OCI-M1 (cell line): ENCODE results near the gene CXorf38.
"Not testable (repeated sequence)": the region's sequence is repeated elsewhere in the genome, so short reads cannot be mapped to it uniquely, and the experiment has no call there.

ENCODE experiments used
- DNase-seq: peaks from one replicate; lab custom pipeline; 2025; lab: John Stamatoyannopoulos, UW

The CXorf38 gene

DNA sequence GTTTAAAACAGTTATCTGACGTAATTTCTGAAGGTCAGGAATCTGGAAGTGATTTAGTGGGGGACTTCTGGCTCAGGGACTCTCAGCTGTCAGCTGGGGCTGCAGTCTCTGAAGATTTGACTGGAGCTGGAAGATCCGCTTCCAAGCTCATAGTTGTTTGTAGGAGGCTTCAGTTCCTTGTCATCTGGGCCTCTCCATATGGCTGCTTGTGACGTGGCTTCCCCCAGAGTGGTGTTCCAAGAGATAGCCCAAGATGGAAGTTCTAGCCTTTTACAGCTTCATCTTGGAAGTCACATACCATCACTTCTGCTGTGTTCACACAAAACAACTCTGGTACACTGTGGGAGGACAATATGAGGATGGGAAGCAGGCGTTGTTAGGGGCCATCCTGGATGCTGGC, 22.1 kb downstream of the CXorf38 start:
- no peak for DNase-seq

DNA sequence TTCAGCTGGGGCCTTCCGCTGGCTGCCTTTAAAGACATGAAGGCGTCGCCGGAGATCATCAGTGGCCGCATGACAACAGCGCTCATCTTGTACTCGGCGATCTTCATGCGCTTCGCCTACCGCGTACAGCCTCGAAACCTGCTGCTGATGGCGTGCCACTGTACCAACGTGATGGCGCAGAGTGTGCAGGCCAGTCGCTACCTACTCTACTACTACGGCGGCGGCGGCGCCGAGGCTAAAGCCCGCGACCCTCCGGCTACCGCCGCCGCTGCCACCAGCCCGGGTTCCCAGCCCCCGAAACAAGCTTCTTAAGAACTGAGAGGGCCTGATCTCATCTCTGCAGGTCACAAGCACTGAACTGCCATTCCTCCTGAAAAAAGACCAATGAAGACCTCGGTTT, 23.7 kb downstream of the CXorf38 start:
- DNase-seq, result no peak

DNA sequence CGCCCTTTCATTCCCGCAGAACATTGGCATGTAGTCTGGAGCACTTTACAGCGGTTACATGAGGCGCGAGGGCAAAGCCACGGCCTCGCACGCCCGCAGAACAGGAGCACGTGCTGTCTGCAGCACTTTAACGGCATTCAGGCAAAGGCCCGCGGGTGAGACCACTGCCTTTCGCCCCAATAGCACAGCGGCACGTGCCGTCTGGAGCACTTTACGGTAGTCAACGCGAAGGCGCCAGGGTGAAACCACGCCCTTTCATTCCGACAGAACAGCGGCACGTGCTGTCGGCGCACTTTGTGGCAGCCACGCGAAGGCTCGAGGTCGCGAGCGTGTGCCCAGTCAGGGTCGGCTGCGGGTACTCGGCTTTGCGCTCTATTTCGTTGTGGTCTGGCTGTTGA, 24.2 kb downstream of the CXorf38 start, which contains the start of gene MPC1L:
TSS of gene MPC1L (plus strand) at position 290 of the 398 bp plus-strand sequence. CDS start 138 bp downstream, outside the sequence.
- DNase-seq, result no peak

DNA sequence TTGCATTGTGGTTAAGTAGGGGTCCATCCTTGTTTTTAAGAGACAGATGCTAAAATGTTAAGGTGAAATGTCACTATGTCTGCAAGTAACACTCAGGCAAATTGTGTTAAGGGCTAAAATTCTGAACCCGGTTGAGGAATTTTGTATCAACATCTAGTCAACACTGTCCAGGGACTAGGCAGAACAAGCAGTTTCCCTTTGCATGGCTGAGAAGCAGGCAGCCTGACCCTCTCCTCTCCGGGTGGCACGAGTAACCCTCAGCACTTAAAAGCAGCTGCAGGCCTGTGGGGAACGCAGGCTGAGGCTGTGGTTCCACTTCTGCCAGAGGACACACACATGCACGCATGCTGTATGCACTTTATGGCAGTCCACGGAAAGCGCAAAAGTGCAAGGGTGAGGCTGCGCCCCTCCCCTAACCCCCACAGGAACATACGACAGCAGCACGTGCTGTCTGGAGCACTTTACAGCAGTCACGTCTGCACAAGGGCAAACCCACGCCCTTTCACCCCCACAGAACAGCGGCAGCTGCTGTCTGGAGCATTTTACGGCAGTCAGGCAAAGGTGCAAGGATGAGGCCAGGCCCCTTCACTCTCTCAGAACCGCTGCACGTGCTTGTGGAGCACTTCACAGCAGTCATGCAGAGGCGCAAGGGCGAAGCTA, 24.8 kb downstream of the CXorf38 start:
- no peak for DNase-seq

DNA sequence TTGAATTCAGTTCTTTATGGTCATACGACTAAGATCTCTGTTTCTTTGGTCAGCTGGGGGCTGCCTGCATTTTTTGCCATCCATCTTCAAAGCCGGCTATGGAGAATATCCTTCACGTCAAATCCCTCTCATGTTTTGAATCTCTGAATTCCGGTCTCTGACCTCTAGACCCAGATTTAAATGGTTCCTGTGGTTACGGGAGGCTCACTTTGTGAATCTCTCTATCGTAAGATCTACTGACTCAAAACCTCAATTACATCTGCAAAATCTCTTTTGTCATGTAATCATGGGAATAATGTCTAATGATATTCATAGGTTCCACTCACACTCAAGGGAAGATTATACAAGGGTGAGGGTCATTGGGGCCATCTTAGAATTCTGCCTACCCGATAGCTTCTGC, 29.8 kb downstream of the CXorf38 start:
- no peak for DNase-seq

DNA sequence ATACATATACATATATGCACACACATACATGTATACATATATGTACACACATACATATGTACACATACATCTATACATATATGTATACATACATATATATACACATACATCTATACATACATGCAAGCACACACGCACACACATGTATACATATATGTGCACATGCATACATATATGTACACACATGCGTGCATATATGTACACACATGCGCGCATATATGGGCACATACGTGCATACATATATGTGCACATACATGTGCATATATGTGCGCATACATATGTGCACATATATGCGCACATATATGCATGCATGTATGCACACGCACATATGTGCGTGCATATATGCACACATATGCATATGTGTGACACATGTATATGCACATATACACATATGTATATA, 31.4 kb downstream of the CXorf38 start:
- DNase-seq, result no peak

DNA sequence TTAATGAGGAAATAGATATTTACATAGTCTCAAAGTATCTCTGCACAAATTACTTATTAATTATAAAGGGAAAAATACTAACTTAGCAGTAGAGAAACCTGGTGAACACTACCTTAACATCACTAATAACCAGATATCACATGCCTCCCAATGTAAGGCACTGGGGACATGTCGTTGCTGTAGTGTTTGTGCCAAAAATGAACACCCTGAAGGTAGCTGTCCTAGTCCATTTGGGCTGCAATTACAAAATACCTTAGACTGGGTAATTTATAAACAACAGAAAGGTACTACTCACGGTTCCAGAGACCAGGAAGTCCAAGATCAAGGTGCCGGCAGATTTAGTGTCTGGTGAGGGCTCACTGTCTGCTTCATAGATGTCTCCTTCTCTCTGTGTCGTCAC, 34.9 kb downstream of the CXorf38 start:
- no peak for DNase-seq

DNA sequence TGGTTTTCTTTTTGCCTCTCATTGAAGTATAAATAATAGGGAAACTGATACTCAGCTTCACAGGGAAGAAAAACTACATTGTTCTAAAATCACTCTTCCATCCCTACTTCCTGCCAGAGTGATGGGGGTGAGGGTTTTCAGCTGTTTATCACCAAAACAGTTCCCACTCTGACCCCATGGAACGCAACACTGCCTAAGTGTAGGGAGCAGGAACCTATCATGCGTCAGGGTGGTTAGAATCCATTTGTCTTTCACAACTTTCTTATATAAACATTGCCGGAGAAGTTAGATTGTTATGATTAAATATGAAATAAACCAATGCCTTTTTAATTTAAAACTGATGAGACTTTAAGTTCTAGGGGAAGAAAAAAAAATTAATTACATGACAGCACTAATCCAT, 40.0 kb downstream of the CXorf38 start:
- no peak for DNase-seq

DNA sequence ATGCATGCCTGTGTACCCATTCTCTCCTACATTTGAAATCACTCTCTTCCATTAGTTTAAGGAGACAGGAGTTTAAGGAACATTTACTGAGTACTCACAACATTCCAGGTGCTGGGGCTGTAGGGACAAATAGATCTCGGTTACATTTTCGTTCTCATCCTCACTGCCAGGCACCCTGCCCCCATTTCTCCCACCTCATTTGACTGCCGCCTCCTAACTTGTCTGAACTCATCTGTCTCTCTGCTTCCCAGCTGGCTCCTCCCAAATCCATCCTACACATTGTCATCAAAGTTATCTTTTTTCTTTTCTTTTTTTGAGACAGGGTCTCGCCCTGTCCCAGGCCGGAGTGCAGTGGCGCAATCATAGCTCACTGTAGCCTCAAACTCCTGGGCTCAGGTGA, 43.9 kb downstream of the CXorf38 start:
- DNase-seq, result no peak

DNA sequence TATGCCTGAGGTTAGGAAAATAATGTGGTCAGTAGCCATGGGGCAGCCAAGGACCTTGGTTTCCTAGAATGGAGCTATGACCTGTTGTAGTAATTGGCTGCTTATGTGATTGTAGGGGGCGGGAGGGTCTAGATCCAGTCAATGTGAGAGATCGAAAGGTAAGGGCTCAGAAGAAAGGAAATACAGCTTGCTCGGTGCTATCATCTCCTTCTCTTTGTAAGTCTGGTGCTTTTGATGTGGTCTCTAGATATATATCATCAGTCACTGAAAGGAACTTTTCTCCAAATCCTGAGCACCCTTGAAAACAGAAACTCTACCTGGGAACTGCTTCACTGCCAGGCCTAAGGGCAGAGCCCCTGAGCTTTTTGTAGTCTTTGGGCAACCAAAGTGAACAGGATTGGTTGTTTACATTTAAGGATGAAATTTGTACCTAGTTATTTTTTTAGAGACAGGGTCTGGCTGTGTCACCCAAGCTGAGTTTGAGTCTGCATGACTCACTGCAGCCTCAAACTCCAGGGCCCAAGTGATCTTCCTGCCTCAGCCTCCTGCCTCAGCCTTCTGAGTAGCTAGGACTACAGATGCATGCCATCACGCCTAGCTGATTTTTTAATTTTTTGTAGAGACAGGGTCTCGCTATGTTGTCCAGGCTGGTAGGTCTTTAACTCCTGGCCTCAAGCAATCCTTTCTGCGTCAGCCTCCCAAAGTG, 57.6 kb downstream of the CXorf38 start:
- DNase-seq, result not testable (repeated sequence)

DNA sequence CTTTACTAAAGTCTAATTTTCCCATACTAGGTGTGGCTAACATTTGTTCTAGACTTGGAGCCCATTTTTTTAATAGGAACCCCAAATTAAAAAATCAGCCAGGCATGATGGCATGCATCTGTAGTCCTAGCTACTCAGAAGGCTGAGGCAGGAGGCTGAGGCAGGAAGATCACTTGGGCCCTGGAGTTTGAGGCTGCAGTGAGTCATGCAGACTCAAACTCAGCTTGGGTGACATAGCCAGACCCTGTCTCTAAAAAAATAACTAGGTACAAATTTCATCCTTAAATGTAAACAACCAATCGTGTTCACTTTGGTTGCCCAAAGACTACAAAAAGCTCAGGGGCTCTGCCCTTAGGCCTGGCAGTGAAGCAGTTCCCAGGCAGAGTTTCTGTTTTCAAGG, 59.7 kb downstream of the CXorf38 start:
- not testable (repeated sequence) for DNase-seq

DNA sequence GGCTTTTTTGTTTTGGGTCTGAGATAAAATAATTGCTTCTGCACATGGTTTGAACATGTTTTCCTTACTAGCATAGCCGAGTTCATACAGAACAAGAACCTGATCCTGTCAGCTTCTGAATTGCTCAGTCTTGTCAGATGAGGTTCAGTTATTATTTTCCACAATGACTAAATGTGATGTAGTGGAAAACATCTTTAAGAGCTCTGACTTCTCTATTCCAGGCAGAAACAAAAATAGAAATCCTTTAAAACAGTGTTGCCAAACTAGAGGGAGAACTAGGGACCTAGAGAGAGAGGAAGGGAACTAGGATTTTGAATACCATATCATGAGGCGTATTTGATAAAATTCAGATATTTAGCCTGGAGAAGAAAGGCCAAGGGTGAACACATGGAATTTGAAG, 64.5 kb downstream of the CXorf38 start:
- no peak for DNase-seq

DNA sequence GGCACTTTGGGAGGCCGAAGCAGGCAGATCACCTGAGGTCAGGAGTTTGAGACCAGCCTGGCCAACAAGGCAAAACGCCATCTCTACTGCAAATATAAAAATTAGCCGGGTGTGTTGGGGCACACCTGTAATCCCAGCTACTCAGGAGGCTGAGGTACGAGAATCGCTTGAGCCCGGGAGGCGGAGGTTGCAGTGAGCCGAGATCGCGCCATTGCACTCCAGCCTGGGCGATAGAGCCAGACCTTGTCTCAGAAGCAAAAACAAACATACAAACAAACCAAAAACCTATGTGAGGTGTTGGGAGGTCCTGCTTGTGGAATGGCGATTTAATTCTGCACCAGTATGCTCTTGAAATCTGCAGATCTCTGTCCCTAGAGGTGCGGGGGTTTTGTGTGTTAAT, 65.2 kb downstream of the CXorf38 start:
- not testable (repeated sequence) for DNase-seq

DNA sequence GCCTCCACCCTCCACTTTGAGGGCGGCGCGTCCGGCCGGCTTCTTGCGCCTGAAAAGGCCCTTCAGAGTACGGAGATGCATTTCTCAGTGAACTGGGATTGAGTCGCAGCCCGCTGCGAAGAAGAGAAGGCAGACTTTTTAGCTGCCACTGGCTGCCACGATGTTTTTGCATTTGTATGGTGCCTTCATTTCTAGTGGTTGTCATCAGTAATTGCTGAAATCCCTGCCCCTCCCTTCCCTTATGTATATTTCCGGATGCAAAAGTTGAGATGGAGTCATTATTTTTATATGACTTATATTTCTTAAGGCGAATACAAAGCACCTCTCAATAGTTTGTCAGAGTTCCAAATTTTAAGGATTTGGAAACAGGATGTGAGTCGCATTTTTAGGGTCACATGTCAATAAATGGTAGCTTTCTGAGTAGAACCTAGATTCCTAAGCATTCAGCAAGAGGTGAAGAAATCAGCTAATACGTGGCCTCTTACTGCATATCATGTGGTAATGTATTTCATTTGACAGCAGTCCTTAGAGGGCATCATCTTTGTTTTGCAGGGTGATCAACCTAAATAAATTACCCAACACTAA, 65.9 kb downstream of the CXorf38 start:
- no peak for DNase-seq

DNA sequence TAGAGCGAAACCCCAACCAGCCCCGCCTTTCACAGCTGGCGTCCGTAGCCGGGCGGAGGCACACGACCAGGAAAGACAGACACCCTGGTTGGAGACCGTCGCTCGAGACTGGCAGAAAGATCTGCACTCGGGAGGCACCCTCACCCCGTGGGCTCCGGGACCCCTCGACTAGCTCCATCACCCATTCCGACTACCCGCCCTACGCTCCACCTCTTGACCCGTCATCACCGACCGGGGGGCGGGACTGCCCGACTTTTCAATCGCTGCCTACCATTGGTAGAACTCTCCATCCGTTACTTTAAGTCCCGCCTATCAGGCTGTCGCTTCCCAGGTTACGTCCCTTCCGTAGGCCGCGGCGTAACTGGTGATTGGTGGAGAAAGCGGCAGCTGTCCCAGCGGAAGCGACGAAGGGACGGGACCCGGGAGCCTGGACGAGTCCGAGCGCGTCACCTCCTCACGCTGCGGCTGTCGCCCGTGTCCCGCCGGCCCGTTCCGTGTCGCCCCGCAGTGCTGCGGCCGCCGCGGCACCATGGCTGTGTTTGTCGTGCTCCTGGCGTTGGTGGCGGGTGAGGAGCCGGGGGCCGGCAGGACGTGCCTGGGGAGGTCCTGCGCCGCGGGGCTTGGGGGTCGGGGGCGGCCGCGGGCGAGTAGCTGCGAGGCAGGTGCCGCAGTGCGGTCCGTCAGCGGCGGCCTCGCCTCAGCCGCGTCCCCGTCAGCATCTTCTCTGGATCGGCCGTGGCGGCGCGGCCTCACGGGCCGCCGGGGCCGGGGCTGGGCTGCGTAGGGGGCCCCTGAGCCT, 66.6 kb downstream of the CXorf38 start, which contains the start of gene ATP6AP2:
TSS of gene ATP6AP2 (plus strand) at position 434 of the 799 bp plus-strand sequence. CDS start at position 530, 96 bp downstream.
- peak; percentile 95 for DNase-seq

DNA sequence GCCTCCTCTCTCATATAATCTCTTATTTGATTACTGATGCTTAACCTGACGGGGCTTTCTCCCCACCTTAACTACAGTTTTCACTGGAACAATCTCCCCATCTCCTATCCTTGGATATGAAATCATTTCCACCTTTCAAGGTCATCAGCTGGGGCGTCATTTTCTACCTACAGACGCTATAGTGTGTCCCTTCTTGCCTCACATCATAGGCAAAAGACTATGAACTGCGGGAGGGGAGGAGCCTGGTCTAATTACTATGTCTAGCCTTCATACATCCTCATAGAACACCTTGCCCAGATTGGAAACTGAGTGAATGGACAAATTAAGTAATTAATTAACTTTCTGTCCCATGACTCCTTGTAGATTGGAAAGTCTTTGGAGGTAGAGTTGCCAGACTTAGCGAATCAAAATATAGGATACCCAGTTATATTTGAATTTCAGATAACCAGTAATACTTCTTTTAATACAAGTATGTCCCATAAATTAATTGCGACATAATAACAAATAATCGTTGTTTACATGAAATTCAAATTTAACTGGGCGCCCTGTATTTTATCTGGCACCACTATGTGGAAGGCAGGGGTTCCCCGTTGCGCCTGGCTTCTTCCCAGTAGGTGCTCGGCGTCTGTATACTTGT, 67.3 kb downstream of the CXorf38 start:
- peak; percentile 14 for DNase-seq

DNA sequence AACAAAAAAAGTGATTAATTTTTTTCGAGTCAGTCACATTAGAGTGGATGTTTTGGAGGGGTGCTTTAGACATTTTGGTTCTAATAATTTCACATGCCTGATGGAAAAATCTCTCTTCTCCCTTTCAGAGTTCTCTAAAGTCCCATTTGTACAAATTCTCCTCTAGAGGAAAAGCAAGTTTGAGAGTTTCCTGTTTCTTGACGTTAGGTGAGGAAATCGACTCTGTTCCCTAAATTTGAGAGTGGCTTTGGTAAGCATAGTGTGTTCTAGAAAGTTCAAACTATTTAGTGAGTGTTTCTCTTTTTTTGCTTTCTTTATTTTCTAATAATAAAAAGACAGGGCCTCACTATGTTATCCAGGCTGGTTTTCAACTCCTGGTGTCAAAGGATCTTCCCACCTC, 68.2 kb downstream of the CXorf38 start:
- no peak for DNase-seq

DNA sequence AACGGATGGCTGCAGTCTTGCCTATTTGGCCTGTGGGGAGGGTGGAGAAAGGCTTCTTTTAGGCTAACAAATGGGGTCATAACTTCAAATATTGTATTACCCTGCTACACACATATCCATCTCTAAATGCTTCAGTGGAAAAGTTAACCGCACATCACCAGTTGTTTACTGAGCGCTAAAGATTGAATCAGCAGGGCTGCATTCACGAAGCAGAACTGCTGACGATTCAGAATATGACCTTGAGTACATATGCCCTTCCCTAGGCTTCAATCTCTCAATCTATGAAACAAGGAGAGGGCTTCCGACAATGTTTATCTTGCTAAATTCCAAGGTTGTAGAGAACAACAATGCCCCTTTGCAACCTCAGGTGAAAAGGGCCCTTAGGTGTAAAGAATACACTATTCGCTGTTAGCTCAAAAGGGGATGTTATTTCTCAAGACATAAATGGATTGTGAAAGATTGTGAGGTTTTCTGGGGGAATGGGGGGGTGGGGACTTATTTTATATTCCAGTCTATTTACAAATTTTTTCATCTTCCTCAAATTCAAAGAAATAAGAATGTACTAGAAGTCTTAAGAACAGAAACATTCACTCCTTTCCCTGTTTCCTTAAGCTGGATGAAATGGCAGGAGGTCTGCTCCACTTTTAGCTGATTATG, 69.2 kb downstream of the CXorf38 start:
- no peak for DNase-seq
